Measurements from ENCODE around the gene CYP24A1. TPM values are rescaled to one million over a fixed set of nuclear protein-coding genes. Genes with fewer than 3 reads are reported as not detected.

The CYP24A1 gene
- total and polyA plus RNA-seq, 2 experiments from 2014 or later: not detected

- Histone ChIP-seq H3K27me3 (no peaks in the 10 kb centered on the region), H3K27ac (no peak overlapping the region), H3K4me3 (no peak overlapping the region), H3K9me3 (ENCODE audit: low read depth) (no peaks in the 10 kb centered on the region), H3K36me3 (no peaks in the 10 kb centered on the region), H3K4me1 (ENCODE audit: low read depth) (no peaks in the 10 kb centered on the region)
- no peak for DNase-seq (ENCODE audit: low read depth in 1 of 2, low spot score in 1 of 2)
- TF ChIP-seq, protein P1, sequence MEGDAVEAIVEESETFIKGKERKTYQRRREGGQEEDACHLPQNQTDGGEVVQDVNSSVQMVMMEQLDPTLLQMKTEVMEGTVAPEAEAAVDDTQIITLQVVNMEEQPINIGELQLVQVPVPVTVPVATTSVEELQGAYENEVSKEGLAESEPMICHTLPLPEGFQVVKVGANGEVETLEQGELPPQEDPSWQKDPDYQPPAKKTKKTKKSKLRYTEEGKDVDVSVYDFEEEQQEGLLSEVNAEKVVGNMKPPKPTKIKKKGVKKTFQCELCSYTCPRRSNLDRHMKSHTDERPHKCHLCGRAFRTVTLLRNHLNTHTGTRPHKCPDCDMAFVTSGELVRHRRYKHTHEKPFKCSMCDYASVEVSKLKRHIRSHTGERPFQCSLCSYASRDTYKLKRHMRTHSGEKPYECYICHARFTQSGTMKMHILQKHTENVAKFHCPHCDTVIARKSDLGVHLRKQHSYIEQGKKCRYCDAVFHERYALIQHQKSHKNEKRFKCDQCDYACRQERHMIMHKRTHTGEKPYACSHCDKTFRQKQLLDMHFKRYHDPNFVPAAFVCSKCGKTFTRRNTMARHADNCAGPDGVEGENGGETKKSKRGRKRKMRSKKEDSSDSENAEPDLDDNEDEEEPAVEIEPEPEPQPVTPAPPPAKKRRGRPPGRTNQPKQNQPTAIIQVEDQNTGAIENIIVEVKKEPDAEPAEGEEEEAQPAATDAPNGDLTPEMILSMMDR (IDR thresholded peaks at IDR 0.05; ENCODE audit: low read depth, low read length): no peak
Observed at GRCh38 chr20:54161821-54162149, 12.0 kb downstream of the CYP24A1 start.

GRCh38 chr20:54161008-54161820 lies 12.6 kb downstream of the CYP24A1 start:
- DNase-seq (ENCODE audit: low read depth in 1 of 2, low spot score in 1 of 2): no peak
- TF ChIP-seq, protein P1 (IDR thresholded peaks at IDR 0.05; ENCODE audit: low read depth, low read length): no peak
- H3K27me3 ChIP-seq: no peaks in the 10 kb centered on the region
- H3K9me3 ChIP-seq (ENCODE audit: low read depth): no peaks in the 10 kb centered on the region
- no peaks in the 10 kb centered on the region for H3K4me1 ChIP-seq (ENCODE audit: low read depth)
- H3K27ac ChIP-seq: no peak overlapping the region
- no peaks in the 10 kb centered on the region for H3K36me3 ChIP-seq
- H3K4me3 ChIP-seq: no peak overlapping the region

DNA sequence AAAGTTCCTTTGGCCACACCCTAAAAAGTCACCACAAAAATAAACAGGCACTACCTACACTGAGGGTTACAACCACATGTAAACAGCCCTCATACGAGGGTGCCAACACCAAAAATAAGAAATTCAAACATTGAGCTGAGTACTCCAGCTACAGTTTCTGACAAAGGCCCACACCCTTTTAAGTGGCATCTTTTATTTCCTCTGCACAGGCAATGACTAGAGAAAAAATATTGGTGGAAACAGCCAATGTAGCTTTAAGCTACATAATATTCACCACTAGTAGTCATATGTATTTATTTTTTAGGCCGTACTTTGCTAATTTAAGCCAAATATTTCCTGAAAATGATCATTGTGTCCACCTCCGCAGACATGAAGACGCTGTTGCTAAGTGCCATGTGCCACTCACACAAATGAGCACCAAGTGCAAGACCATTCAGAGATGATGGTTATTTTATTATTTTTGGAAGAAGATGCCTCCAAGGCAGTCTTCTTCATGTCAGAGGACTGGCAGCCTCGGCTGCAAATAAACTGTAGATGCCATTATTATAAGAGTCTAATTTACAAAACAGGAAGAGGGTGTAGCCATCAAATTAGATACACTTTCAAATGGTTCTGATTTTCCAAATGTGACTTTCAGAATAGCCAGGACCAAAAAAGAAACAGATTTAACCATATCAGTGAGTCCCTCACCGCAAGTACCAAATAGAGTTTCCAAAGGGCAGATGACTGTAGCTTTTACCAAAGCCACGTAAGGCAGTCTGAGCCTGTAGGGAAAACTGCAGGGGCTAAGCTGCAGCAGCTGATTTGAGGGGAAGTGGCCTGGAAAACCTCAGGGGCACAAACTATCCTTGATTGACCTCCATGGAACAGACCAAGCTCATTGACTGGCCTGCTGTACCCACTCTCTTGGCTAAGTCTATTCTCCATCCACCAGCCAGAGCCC lies 13.4 kb downstream of the CYP24A1 start:
- no peak overlapping the region for H3K4me3 ChIP-seq
- no peaks in the 10 kb centered on the region for H3K27me3 ChIP-seq
- no peak for DNase-seq (ENCODE audit: low read depth in 1 of 2, low spot score in 1 of 2)
- H3K4me1 ChIP-seq (ENCODE audit: low read depth): no peaks in the 10 kb centered on the region
- H3K36me3 ChIP-seq: no peaks in the 10 kb centered on the region
- H3K27ac ChIP-seq: no peak overlapping the region
- TF ChIP-seq, protein P1 (IDR thresholded peaks at IDR 0.05; ENCODE audit: low read depth, low read length): no peak
- no peaks in the 10 kb centered on the region for H3K9me3 ChIP-seq (ENCODE audit: low read depth)

DNA sequence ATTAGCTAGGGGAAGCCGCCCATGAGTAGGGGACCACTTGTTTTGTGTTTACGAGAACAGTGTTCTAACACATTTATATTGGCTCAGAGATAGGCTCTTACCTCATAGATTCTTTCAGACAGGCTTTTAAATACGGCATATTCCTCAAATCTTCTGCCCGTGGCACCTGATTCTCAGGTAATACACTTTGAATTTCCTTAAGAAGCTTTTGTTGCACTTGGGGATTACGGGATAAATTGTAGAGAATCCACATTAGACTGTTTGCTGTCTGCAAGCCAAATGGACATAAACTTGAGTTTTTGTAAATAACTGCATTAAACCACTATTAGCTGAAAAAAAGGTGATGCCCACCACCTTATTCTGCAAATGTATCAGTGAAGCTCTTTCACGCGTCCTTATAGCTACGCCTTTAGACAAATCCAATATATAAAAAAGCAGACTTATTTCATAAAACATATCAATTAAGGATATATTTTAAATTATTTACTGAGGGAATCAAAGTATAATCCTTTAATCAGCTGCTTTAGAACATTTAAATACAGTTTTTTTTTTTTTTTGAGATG lies 14.8 kb downstream of the CYP24A1 start:
- no peak for DNase-seq (ENCODE audit: low read depth in 1 of 2, low spot score in 1 of 2)
- H3K4me1 ChIP-seq (ENCODE audit: low read depth): peaks cover 3% of the 10 kb centered on the region
- H3K27ac ChIP-seq: no peak overlapping the region
- no peaks in the 10 kb centered on the region for H3K27me3 ChIP-seq
- H3K4me3 ChIP-seq: no peak overlapping the region
- TF ChIP-seq, protein P1 (IDR thresholded peaks at IDR 0.05; ENCODE audit: low read depth, low read length): no peak
- no peaks in the 10 kb centered on the region for H3K36me3 ChIP-seq
- H3K9me3 ChIP-seq (ENCODE audit: low read depth): no peaks in the 10 kb centered on the region

DNA sequence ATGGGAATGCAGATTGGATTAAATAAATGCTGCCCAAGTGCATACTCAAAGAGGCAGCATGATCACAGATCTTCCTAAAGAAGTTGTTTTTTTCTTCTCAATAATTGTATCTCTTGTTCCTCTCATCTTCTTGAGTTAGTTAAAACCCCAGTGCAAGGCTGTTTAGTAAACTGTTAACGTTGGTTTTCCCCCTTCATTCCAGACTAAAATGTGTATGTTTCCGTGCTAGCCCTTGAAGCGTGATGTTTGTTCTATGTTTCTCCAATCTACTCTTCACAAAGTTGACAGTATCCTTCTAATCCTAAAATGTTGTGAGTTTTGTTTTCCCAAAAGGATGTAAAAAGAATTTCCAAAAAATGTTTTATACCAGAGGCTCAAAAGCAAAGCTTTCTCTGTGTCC lies 15.6 kb downstream of the CYP24A1 start:
- Histone ChIP-seq H3K9me3 (ENCODE audit: low read depth) (no peaks in the 10 kb centered on the region), H3K36me3 (no peaks in the 10 kb centered on the region), H3K4me3 (no peak overlapping the region), H3K4me1 (ENCODE audit: low read depth) (peaks cover 3% of the 10 kb centered on the region), H3K27me3 (no peaks in the 10 kb centered on the region), H3K27ac (no peak overlapping the region)
- TF ChIP-seq, protein P1 (IDR thresholded peaks at IDR 0.05; ENCODE audit: low read depth, low read length): no peak
- no peak for DNase-seq (ENCODE audit: low read depth in 1 of 2, low spot score in 1 of 2)
